Neural cell (in vitro differentiated cells): ENCODE results near the gene MSMB. TPM values are rescaled to one million over a fixed set of nuclear protein-coding genes. Genes with fewer than 3 reads are reported as not detected.

Experiments
- H2AFZ ChIP-seq: fragments of 200-600, 300-800 bp; sonication (generic), shearing (Covaris generic); 2 replicates; pipeline ENCODE4 v1.6.0; 2014; ENCODE audit warnings: low read depth, mild to moderate bottlenecking, antibody characterized with exemption, low read length, moderate library complexity
- H3F3A ChIP-seq: fragments of 200-600 bp; shearing (Covaris generic); 2 replicates; pipeline ENCODE4 v1.6.1; 2016; ENCODE audit warnings: mild to moderate bottlenecking, moderate library complexity, mixed read lengths, antibody characterized with exemption, low read length; ENCODE audit not compliant: insufficient read depth, poor library complexity, severe bottlenecking
- H3K27ac ChIP-seq: fragments of 200-600, 300-800 bp; sonication (generic), shearing (Covaris generic); 2 replicates; pipeline ENCODE4 v1.5.1; 2014; ENCODE audit warnings: mild to moderate bottlenecking, low read length, moderate library complexity
- H3K27me3 ChIP-seq: fragments of 300-800, 200-600 bp; sonication (generic), shearing (Covaris generic); 2 replicates; pipeline ENCODE4 v1.6.0; 2014; ENCODE audit warnings: mild to moderate bottlenecking, low read depth, low read length, moderate library complexity; ENCODE audit not compliant: insufficient read depth
- H3K36me3 ChIP-seq: fragments of 300-800, 200-600 bp; sonication (generic), shearing (Covaris generic); 2 replicates; pipeline ENCODE4 v1.5.1; 2014; ENCODE audit warnings: mild to moderate bottlenecking, antibody characterized with exemption, low read length, moderate library complexity; ENCODE audit not compliant: insufficient read depth
- H3K4me2 ChIP-seq: fragments of 300-800, 200-600 bp; sonication (generic), shearing (Covaris generic); 2 replicates; pipeline ENCODE4 v1.6.0; 2014; ENCODE audit warnings: mild to moderate bottlenecking, low read length
- H3K4me3 ChIP-seq: fragments of 300-800, 200-600 bp; sonication (generic), shearing (Covaris generic); 2 replicates; pipeline ENCODE4 v1.5.1; 2014; ENCODE audit warnings: mild to moderate bottlenecking, low read length, moderate library complexity
- H3K79me2 ChIP-seq: fragments of 200-600 bp; shearing (Covaris generic); replicated peaks from 2 replicates; pipeline ENCODE4 v1.6.0; 2014; ENCODE audit warnings: mild to moderate bottlenecking, low read length, moderate library complexity; ENCODE audit not compliant: insufficient read depth
- H3K9ac ChIP-seq: fragments of 300-800, 200-600 bp; sonication (generic), shearing (Covaris generic); 2 replicates; pipeline ENCODE4 v1.6.1; 2016; ENCODE audit warnings: mild to moderate bottlenecking, low read length, mixed read lengths
- H3K9me2 ChIP-seq: fragments of 200-600 bp; shearing (Covaris generic); 2 replicates; pipeline ENCODE4 v1.6.1; 2016; ENCODE audit warnings: mild to moderate bottlenecking, low read length, mixed read lengths; ENCODE audit not compliant: insufficient read depth
- H3K9me3 ChIP-seq: fragments of 200-600, 300-800 bp; sonication (generic), shearing (Covaris generic); 2 replicates; pipeline ENCODE4 v1.6.1; 2016; ENCODE audit warnings: mild to moderate bottlenecking, mixed run types, low read length, moderate library complexity, mixed read lengths
- H4K20me1 ChIP-seq: fragments of 200-600 bp; shearing (Covaris generic); 2 replicates; pipeline ENCODE4 v1.6.1; 2016; ENCODE audit warnings: mild to moderate bottlenecking, mixed run types; ENCODE audit not compliant: insufficient read depth
- CTCF ChIP-seq: fragments of 450-650 bp; IDR thresholded peaks from 2 replicates; pipeline ENCODE4 v1.5.1; 2014; ENCODE audit warnings: antibody characterized with exemption, mild to moderate bottlenecking, moderate library complexity; ENCODE audit not compliant: poor library complexity, severe bottlenecking
- EP300 ChIP-seq: fragments of 450-650 bp; conservative IDR thresholded peaks from 2 replicates; pipeline ENCODE4 v1.6.1; 2014; ENCODE audit warnings: antibody characterized with exemption, mild to moderate bottlenecking, moderate library complexity; ENCODE audit not compliant: poor library complexity, severe bottlenecking
- EZH2 ChIP-seq: fragments of 200-600, 300-800 bp; shearing (Covaris generic), sonication (generic); IDR thresholded peaks from 2 replicates; pipeline ENCODE4 v1.6.1; 2014; ENCODE audit warnings: antibody characterized with exemption, low read length, borderline replicate concordance, mild to moderate bottlenecking; ENCODE audit not compliant: insufficient read depth, poor library complexity, severe bottlenecking
- MXI1 ChIP-seq: fragments of 450-650 bp; conservative IDR thresholded peaks from 2 replicates; pipeline ENCODE4 v1.6.1; 2014; ENCODE audit warnings: antibody characterized with exemption, mild to moderate bottlenecking; ENCODE audit not compliant: poor library complexity, severe bottlenecking
- POLR2AphosphoS5 ChIP-seq: IDR thresholded peaks from 2 replicates; pipeline ENCODE4 v1.6.1; 2012
- RAD21 ChIP-seq: fragments of 450-650 bp; conservative IDR thresholded peaks from 2 replicates; pipeline ENCODE4 v1.6.1; 2014; ENCODE audit warnings: antibody characterized with exemption, mild to moderate bottlenecking, moderate library complexity
- REST ChIP-seq: IDR thresholded peaks from 2 replicates; pipeline ENCODE4 v1.6.1; 2012; ENCODE audit warnings: borderline replicate concordance
- SMC3 ChIP-seq: fragments of 450-650 bp; conservative IDR thresholded peaks from 2 replicates; pipeline ENCODE4 v1.6.1; 2014; ENCODE audit warnings: antibody characterized with exemption, mild to moderate bottlenecking, moderate library complexity; ENCODE audit not compliant: poor library complexity
- TAF1 ChIP-seq: IDR thresholded peaks from 2 replicates; pipeline ENCODE4 v1.6.1; 2012; ENCODE audit warnings: low read depth
- polyA plus RNA-seq: library from polyadenylated mRNA; depleted of rRNA; stranded (reverse); fragments of >200 nt; gene quantifications from 2 replicates; pipeline ENCODE4 v1.2.3, GENCODE V29; 2014

MSMB gene
- polyA plus RNA-seq, 1 donor from 2014 or later, result not detected

DNA sequence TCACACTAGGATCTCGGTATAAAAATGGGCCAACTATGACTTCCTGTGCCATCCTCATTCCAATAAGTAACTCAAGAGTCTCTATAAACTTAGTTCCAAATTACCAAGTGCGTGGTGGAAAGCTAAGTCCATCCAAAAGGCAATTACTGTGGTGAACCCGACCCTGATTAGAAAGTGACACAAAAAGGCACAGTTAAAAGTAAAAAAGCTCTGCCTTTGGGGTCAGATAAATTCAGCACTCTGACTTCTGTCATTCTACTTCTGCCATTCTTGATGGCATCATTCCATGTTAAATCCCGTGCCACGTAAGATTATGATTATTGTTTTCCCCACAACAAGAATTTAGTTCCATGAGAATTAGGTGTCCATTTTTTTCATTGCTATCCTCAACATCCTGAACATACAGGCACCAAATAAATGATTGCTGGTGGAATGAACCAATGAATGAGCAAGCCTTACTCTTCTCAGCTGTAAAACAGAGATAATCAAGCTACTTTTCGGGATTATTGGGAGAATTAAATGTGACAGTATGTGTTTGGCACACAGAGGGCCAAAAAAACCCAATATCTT, 16.5 kb downstream of the MSMB start:
- H3K4me2 ChIP-seq, result peak overlapping the region; percentile 95
- H3K27me3 ChIP-seq, result no peaks in the 10 kb centered on the region
- no peaks in the 10 kb centered on the region for H3K9me3 ChIP-seq
- H3K9me2 ChIP-seq, result no peaks in the 10 kb centered on the region
- H3K9ac ChIP-seq, result peak overlapping the region; percentile 97
- H3K79me2 ChIP-seq, result peaks cover 45% of the 10 kb centered on the region
- H3F3A ChIP-seq, result no peaks in the 10 kb centered on the region
- peak overlapping the region; percentile 71 for H2AFZ ChIP-seq
- TF ChIP-seq REST, result no peak
- no peak for TF ChIP-seq SMC3
- no peak for TF ChIP-seq CTCF
- H3K27ac ChIP-seq, result peak overlapping the region; percentile 89
- no peaks in the 10 kb centered on the region for H4K20me1 ChIP-seq
- no peaks in the 10 kb centered on the region for H3K36me3 ChIP-seq
- H3K4me3 ChIP-seq, result peak overlapping the region; percentile 84

- peak overlapping the region; percentile 95 for H3K4me2 ChIP-seq
- H3K9ac ChIP-seq, result peak overlapping the region; percentile 97
- no peaks in the 10 kb centered on the region for H3K9me3 ChIP-seq
- H3K27ac ChIP-seq, result no peak overlapping the region
- TF ChIP-seq CTCF (peak; percentile 73), EZH2 (no peak), SMC3 (peak; percentile 53), REST (no peak), EP300 (no peak), MXI1 (no peak), TAF1 (no peak), RAD21 (peak; percentile 61), POLR2AphosphoS5 (no peak)
- peak overlapping the region; percentile 84 for H3K4me3 ChIP-seq
- no peaks in the 10 kb centered on the region for H4K20me1 ChIP-seq
- no peaks in the 10 kb centered on the region for H3K27me3 ChIP-seq
- peaks cover 46% of the 10 kb centered on the region for H3K79me2 ChIP-seq
- no peak overlapping the region for H2AFZ ChIP-seq
- H3F3A ChIP-seq, result no peaks in the 10 kb centered on the region
- H3K36me3 ChIP-seq, result no peaks in the 10 kb centered on the region
- H3K9me2 ChIP-seq, result no peaks in the 10 kb centered on the region
Measured at GRCh38 chr10:46028584-46029460, 17.2 kb downstream of the MSMB start.
